HCT116 (cell line): Measurements from ENCODE around the gene PCDHB14. TPM values are rescaled to one million over a fixed set of nuclear protein-coding genes. Genes with fewer than 3 reads are reported as not detected.
"Not testable (repeated sequence)": the region's sequence is repeated elsewhere in the genome, so short reads cannot be mapped to it uniquely, and the experiment has no call there.

Source experiments
- ATAC-seq: fragments of 200-7000 bp; cut with Tn5 transposase; 2 replicates; pipeline ENCODE4 v1.9.1; 2020; ENCODE audit warnings: mild to moderate bottlenecking, moderate library complexity
- BruUV-seq: library from RNA; stranded (reverse); fragments of 400-500 nt; replicated peaks from 2 replicates; lab custom pipeline; 2021; lab: Mats Ljungman, UMichigan
- CTCF ChIA-PET: fragments of 300-600 bp; sonication (Branson Sonifier 250); formaldehyde crosslinking; loops from one replicate; lab custom pipeline; 2021; ENCODE audit warnings: antibody characterized with exemption; lab: Charles Lee
- POLR2A ChIA-PET: fragments of 300-600, 350-600 bp; sonication (Branson Sonifier 250); formaldehyde crosslinking; loops from one replicate; lab custom pipeline; 2021; ENCODE audit warnings: antibody characterized with exemption; lab: Charles Lee
- RAD21 ChIA-PET, 2 experiments: fragments of 300-600 bp; sonication (Branson Sonifier 250); formaldehyde crosslinking; loops; one replicate each; lab custom pipeline; 2023; ENCODE audit warnings: low total read pairs in 2 of 2; ENCODE audit not compliant: uncharacterized antibody in 2 of 2, unreplicated experiment in 2 of 2, low non-redundant PET in 1 of 2; lab: Charles Lee
- DNase-seq: peaks from one replicate; pipeline ENCODE4 v3.0.0-alpha.2; 2010; ENCODE audit warnings: low read depth, low spot score
- H2AFZ ChIP-seq: fragments of 200-600 bp; shearing (Covaris generic), sonication (generic); 2 replicates; pipeline ENCODE4 v1.6.1; 2017; ENCODE audit warnings: low read depth, mixed run types, mixed read lengths, antibody characterized with exemption, low read length; ENCODE audit not compliant: poor library complexity, severe bottlenecking
- H3K27ac ChIP-seq: 2 replicates; pipeline ENCODE4 v1.5.1; 2012; ENCODE audit warnings: low read depth, low read length
- H3K27me3 ChIP-seq: fragments of 200-600 bp; sonication (generic); 2 replicates; pipeline ENCODE4 v1.6.1; 2016; ENCODE audit warnings: mixed run types, low read length, mixed read lengths; ENCODE audit not compliant: insufficient read depth
- H3K36me3 ChIP-seq, 2 experiments: fragments of 200-500 bp in 1 of 2; fragments of 200-600 bp in 1 of 2; sonication (Bioruptor generic) in 1 of 2; sonication (generic) in 1 of 2; 2 replicates each; pipeline versions ENCODE4 v1.5.1 to v1.6.1; 2014 to 2016; ENCODE audit warnings: low read length in 2 of 2, inconsistent platforms in 1 of 2, mixed read lengths in 1 of 2, mixed run types in 1 of 2; ENCODE audit not compliant: insufficient read depth in 2 of 2, control insufficient read depth in 1 of 2
- H3K4me1 ChIP-seq, 2 experiments: fragments of 200-600 bp in 1 of 2; sonication (generic) in 1 of 2; 2 replicates each; pipeline versions ENCODE4 v1.5.1 to v1.6.1; 2012 to 2017; ENCODE audit warnings: low read length in 2 of 2, inconsistent platforms in 1 of 2, mild to moderate bottlenecking in 1 of 2, mixed read lengths in 1 of 2, mixed run types in 1 of 2, moderate library complexity in 1 of 2; ENCODE audit not compliant: insufficient read depth in 2 of 2, control insufficient read depth in 1 of 2
- H3K4me2 ChIP-seq: fragments of 200-600 bp; sonication (generic); 2 replicates; pipeline ENCODE4 v1.6.1; 2017; ENCODE audit warnings: mixed run types, low read length, mixed read lengths
- H3K4me3 ChIP-seq, 2 experiments: fragments of 200-600 bp in 1 of 2; sonication (generic) in 1 of 2; replicated peaks in 1 of 2; 2 replicates each; pipeline ENCODE4 v1.5.1; 2011 to 2016; ENCODE audit warnings: low read length in 2 of 2, control low read depth in 1 of 2, low read depth in 1 of 2, mild to moderate bottlenecking in 1 of 2, mixed read lengths in 1 of 2, mixed run types in 1 of 2
- H3K79me2 ChIP-seq: fragments of 200-600 bp; sonication (generic); 2 replicates; pipeline ENCODE4 v1.6.1; 2017; ENCODE audit warnings: mild to moderate bottlenecking, mixed run types, low read length, moderate library complexity, mixed read lengths; ENCODE audit not compliant: insufficient read depth
- H3K9ac ChIP-seq: fragments of 200-600 bp; sonication (generic); 2 replicates; pipeline ENCODE4 v1.6.1; 2016; ENCODE audit warnings: low read length, mixed read lengths
- H3K9me2 ChIP-seq: fragments of 200-600 bp; sonication (generic), shearing (Covaris generic); 2 replicates; pipeline ENCODE4 v1.6.1; 2017; ENCODE audit warnings: mixed run types, mild to moderate bottlenecking, moderate library complexity; ENCODE audit not compliant: insufficient read depth
- H3K9me3 ChIP-seq, 2 experiments: fragments of 200-500 bp in 1 of 2; fragments of 200-600 bp in 1 of 2; sonication (Bioruptor generic) in 1 of 2; sonication (generic) in 1 of 2; 2 replicates each; pipeline ENCODE4 v1.6.1; 2014 to 2017; ENCODE audit warnings: low read length in 2 of 2, mixed read lengths in 2 of 2, inconsistent platforms in 1 of 2, low read depth in 1 of 2, mild to moderate bottlenecking in 1 of 2, mixed run types in 1 of 2, moderate library complexity in 1 of 2; ENCODE audit not compliant: control insufficient read depth in 1 of 2, insufficient read depth in 1 of 2
- H4K20me1 ChIP-seq: fragments of 200-600 bp; sonication (generic), shearing (Covaris generic); 2 replicates; pipeline ENCODE4 v1.6.1; 2017; ENCODE audit warnings: mixed run types, mild to moderate bottlenecking, moderate library complexity; ENCODE audit not compliant: insufficient read depth
- CBX3 ChIP-seq: IDR thresholded peaks from 2 replicates; pipeline ENCODE4 v1.6.1; 2012; ENCODE audit warnings: low read depth
- CEBPB ChIP-seq: IDR thresholded peaks from 2 replicates; pipeline ENCODE4 v1.6.1; 2012; ENCODE audit warnings: low read depth
- ELF1 ChIP-seq: IDR thresholded peaks from 2 replicates; pipeline ENCODE4 v1.6.1; 2012; ENCODE audit warnings: low read depth, borderline replicate concordance
- EZH2 ChIP-seq: fragments of 200-600 bp; sonication (generic); IDR thresholded peaks from 2 replicates; pipeline ENCODE4 v1.6.1; 2017; ENCODE audit warnings: antibody characterized with exemption, mixed run types
- FOSL1 ChIP-seq: IDR thresholded peaks from 2 replicates; pipeline ENCODE4 v1.6.1; 2012; ENCODE audit warnings: low read depth
- POLR2AphosphoS5 ChIP-seq: IDR thresholded peaks from 2 replicates; pipeline ENCODE4 v1.6.1; 2011; ENCODE audit warnings: mild to moderate bottlenecking, low read depth, low read length, moderate library complexity
- SIN3A ChIP-seq: IDR thresholded peaks from 2 replicates; pipeline ENCODE4 v1.6.1; 2012; ENCODE audit warnings: low read depth
- SP1 ChIP-seq: IDR thresholded peaks from 2 replicates; pipeline ENCODE4 v1.6.1; 2012; ENCODE audit warnings: low read depth
- SRF ChIP-seq: IDR thresholded peaks from 2 replicates; pipeline ENCODE4 v1.6.1; 2012; ENCODE audit warnings: low read depth
- ZFX ChIP-seq: fragments of 450-650 bp; IDR thresholded peaks from 2 replicates; pipeline ENCODE4 v1.6.1; 2017
- intact Hi-C: fragments of 100-400 bp; cut with micrococcal nuclease; formaldehyde crosslinking; loops from 2 replicates; pipeline ENCODE4 v1.10.0; 2022
- total RNA-seq: library from RNA; stranded (reverse); gene quantifications from one replicate; pipeline ENCODE4 v1.2.1, GENCODE V29; 2021; ENCODE audit not compliant: unreplicated experiment
- TF ChIP-seq, protein P1 (sequence below): IDR thresholded peaks from 2 replicates; pipeline ENCODE4 v1.6.1; 2012
- TF ChIP-seq, protein P2 (sequence below), 3 experiments: fragments of 200-600 bp in 1 of 3; sonication (generic) in 1 of 3; IDR thresholded peaks in 2 of 3; conservative IDR thresholded peaks in 1 of 3; 2 replicates each; pipeline ENCODE4 v1.5.1; 2012 to 2017; ENCODE audit warnings: low read depth in 2 of 3, low read length in 2 of 3, antibody characterized with exemption in 1 of 3, borderline replicate concordance in 1 of 3, control low read depth in 1 of 3, mild to moderate bottlenecking in 1 of 3, mixed read lengths in 1 of 3, mixed run types in 1 of 3, moderate library complexity in 1 of 3; ENCODE audit not compliant: insufficient read depth in 1 of 3
- TF ChIP-seq, protein P3 (sequence below): IDR thresholded peaks from 2 replicates; pipeline ENCODE4 v1.6.1; 2012

Gene PCDHB14
- total RNA-seq, 1 experiment from 2014 or later, result 0.27 TPM

DNA sequence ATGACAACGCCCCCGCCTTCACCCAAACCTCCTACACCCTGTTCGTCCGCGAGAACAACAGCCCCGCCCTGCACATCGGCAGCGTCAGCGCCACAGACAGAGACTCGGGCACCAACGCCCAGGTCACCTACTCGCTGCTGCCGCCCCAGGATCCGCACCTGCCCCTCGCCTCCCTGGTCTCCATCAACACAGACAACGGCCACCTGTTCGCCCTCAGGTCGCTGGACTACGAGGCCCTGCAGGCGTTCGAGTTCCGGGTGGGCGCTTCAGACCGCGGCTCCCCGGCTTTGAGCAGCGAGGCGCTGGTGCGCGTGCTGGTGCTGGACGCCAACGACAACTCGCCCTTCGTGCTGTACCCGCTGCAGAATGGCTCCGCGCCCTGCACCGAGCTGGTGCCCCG lies 43.8 kb upstream of the PCDHB14 start:
- H3K9me2 ChIP-seq, POLR2A ChIA-PET, H3K9ac ChIP-seq, ATAC-seq, H3K36me3 ChIP-seq, CTCF ChIA-PET, RAD21 ChIA-PET, H4K20me1 ChIP-seq, H3K27ac ChIP-seq, DNase-seq, H3K79me2 ChIP-seq, H3K27me3 ChIP-seq, H2AFZ ChIP-seq, intact Hi-C loops, H3K4me1 ChIP-seq, H3K4me2 ChIP-seq, H3K4me3 ChIP-seq, BruUV-seq: not testable (repeated sequence)
- peaks cover 0 to 10% of the 10 kb centered on the region in 2 experiments; a peak in 2 of 4 replicates for H3K9me3 ChIP-seq

DNA sequence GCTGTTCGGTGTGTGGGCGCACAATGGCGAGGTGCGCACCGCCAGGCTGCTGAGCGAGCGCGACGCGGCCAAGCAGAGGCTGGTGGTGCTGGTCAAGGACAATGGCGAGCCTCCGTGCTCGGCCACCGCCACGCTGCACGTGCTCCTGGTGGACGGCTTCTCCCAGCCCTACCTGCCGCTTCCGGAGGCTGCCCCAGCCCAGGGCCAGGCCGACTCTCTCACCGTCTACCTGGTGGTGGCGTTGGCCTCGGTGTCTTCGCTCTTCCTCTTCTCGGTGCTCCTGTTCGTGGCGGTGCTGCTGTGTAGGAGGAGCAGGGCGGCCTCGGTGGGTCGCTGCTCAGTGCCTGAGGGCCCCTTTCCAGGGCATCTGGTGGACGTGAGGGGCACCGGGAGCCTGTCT lies 43.3 kb upstream of the PCDHB14 start:
- intact Hi-C loops, H4K20me1 ChIP-seq, H3K79me2 ChIP-seq: not testable (repeated sequence)

DNA sequence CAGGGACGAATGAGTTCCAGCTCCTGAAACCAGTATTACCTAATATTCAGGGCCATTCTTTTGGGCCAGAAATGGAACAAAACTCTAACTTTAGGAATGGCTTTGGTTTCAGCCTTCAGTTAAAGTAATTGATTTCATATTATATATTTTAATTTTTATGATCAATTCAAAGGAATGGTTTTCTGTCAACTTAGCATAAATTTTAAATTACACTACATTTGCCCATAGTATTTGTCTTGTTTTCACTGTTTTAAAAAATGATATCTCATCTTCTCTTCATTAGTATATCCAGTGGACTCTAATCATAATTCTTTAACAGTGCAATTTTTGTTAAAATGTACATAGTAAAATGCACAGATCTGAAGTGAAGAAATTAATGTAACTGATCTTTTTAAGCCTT lies 42.8 kb upstream of the PCDHB14 start:
- Histone ChIP-seq H4K20me1 (no peaks in the 10 kb centered on the region), H3K4me2 (no peak overlapping the region), H3K27ac (no peak overlapping the region), H3K79me2 (no peaks in the 10 kb centered on the region), H2AFZ (no peak overlapping the region), H3K27me3 (no peaks in the 10 kb centered on the region), H3K36me3 (no peaks in the 10 kb centered on the region), H3K4me1 (no peaks in the 10 kb centered on the region), H3K9me2 (no peaks in the 10 kb centered on the region), H3K9me3 (peaks cover 0 to 10% of the 10 kb centered on the region in 2 experiments; a peak in 2 of 4 replicates), H3K9ac (no peak overlapping the region), H3K4me3 (no peak overlapping the region)
- intact Hi-C loops, result no loop called here
- no peak for DNase-seq
- ATAC-seq, result no peak
- RAD21 ChIA-PET, result no interaction called here
- no TSS peak for BruUV-seq
- CTCF ChIA-PET, result no interaction called here
- POLR2A ChIA-PET, result no interaction called here
- TF ChIP-seq, protein P1, sequence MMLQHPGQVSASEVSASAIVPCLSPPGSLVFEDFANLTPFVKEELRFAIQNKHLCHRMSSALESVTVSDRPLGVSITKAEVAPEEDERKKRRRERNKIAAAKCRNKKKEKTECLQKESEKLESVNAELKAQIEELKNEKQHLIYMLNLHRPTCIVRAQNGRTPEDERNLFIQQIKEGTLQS, result no peak
- TF ChIP-seq SP1 (no peak), POLR2AphosphoS5 (no peak), SIN3A (no peak), ELF1 (no peak), CEBPB (no peak), CBX3 (no peak), FOSL1 (no peak), EZH2 (no peak), ZFX (no peak), SRF (no peak)
- TF ChIP-seq, protein P2, sequence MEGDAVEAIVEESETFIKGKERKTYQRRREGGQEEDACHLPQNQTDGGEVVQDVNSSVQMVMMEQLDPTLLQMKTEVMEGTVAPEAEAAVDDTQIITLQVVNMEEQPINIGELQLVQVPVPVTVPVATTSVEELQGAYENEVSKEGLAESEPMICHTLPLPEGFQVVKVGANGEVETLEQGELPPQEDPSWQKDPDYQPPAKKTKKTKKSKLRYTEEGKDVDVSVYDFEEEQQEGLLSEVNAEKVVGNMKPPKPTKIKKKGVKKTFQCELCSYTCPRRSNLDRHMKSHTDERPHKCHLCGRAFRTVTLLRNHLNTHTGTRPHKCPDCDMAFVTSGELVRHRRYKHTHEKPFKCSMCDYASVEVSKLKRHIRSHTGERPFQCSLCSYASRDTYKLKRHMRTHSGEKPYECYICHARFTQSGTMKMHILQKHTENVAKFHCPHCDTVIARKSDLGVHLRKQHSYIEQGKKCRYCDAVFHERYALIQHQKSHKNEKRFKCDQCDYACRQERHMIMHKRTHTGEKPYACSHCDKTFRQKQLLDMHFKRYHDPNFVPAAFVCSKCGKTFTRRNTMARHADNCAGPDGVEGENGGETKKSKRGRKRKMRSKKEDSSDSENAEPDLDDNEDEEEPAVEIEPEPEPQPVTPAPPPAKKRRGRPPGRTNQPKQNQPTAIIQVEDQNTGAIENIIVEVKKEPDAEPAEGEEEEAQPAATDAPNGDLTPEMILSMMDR (IDR thresholded peaks at IDR 0.05 in 2 of 3, conservative IDR thresholded peaks at IDR 0.05 in 1 of 3; ENCODE audit: borderline replicate concordance in 1 of 3, insufficient read depth in 1 of 3, low read depth in 2 of 3, low read length in 2 of 3), result no peak
- TF ChIP-seq, protein P3, sequence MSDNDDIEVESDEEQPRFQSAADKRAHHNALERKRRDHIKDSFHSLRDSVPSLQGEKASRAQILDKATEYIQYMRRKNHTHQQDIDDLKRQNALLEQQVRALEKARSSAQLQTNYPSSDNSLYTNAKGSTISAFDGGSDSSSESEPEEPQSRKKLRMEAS, result no peak

More for the DNA sequence above, 43.3 kb upstream of the PCDHB14 start:
- POLR2A ChIA-PET, H3K4me2 ChIP-seq, H3K27me3 ChIP-seq, CTCF ChIA-PET, BruUV-seq, RAD21 ChIA-PET, H3K9me2 ChIP-seq, DNase-seq, H3K4me3 ChIP-seq, ATAC-seq, H3K4me1 ChIP-seq, H2AFZ ChIP-seq, H3K36me3 ChIP-seq, H3K9ac ChIP-seq, H3K27ac ChIP-seq: not testable (repeated sequence)
- peaks cover 0 to 10% of the 10 kb centered on the region in 2 experiments; a peak in 2 of 4 replicates for H3K9me3 ChIP-seq
